ENCODE data around the gene GPR42. TPM values are rescaled to one million over a fixed set of nuclear protein-coding genes. Genes with fewer than 3 reads are reported as not detected.
A peak's percentile ranks its signal among the peaks of the same experiment; 100 is the strongest.

The GPR42 gene, protein sequence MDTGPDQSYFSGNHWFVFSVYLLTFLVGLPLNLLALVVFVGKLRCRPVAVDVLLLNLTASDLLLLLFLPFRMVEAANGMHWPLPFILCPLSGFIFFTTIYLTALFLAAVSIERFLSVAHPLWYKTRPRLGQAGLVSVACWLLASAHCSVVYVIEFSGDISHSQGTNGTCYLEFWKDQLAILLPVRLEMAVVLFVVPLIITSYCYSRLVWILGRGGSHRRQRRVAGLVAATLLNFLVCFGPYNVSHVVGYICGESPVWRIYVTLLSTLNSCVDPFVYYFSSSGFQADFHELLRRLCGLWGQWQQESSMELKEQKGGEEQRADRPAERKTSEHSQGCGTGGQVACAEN
- total RNA-seq = not detected

DNA sequence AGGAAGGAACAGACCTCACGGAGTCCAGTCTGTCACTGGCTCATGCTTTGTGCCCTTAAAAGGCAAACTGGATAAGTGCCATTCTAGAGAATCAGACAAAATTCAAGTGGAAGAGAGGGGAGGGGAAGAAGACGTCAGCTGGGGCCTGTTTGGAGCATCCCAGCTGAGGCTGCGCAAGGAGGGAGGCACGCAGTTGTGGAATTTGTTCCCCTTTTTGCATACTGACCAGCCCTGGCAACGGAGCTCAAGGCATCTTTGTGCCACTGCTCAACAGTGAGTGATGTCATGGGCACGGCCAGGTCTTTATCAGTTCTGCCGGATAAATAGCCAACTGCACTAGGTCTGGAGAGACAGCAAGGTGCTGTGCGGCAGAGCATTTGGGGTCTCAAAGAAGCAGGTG lies at the start of gene GPR42:
Gene GPR42, plus strand, starts transcription at position 347 of the 400 bp plus-strand sequence. CDS start 292 bp downstream, outside the sequence.
- DNase-seq (ENCODE audit: low spot score in 2 of 2) = peak in 1 of 2 donors; percentile 67
- TF ChIP-seq POLR2A (IDR thresholded peaks at IDR 0.05) (no peak), CTCF (IDR thresholded peaks at IDR 0.05) (no peak)
- intact Hi-C loops (cut with DNase I; ENCODE audit: low total_unique reads) = no loop called here
- no peak within 1 kb of the TSS for H3K4me3 ChIP-seq (ENCODE audit: low read depth, poor library complexity, severe bottlenecking)
- WGBS, 2 donors = 81 to 85% methylated on average over 6 to 8 of the region's 8 CpGs

GRCh38 chr19:35321291-35321690 lies 49.6 kb upstream of the GPR42 start:
- intact Hi-C loops (cut with DNase I; ENCODE audit: low total_unique reads) = no loop called here
- 87 to 91% methylated on average over 2 of the region's 2 CpGs for WGBS, 2 donors

DNA sequence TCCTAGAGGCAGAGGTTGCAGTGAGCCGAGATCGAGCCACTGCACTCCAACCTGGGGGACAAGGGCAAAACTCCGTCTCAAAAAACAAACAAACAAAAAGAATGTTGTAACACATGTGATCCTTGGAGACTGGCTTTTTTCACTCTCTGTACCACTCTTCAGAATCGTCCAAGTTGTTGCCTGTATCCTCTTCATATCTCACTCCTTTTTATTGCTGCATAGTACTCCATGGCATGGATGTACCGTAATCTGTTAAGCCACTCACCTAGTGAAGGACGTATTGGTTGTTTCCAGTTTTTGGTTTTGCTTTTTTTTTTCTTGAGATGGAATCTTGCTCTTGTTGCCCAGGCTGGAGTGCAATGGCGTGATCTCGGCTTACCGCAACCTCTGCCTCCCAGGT lies 48.9 kb upstream of the GPR42 start:
- DNase-seq (ENCODE audit: low spot score in 2 of 2) = no peak
- TF ChIP-seq POLR2A (IDR thresholded peaks at IDR 0.05) = no peak
- TF ChIP-seq CTCF (IDR thresholded peaks at IDR 0.05) = no peak
- 92 to 94% methylated on average over 9 of the region's 9 CpGs for WGBS, 2 donors
- intact Hi-C loops (cut with DNase I; ENCODE audit: low total_unique reads) = no loop called here
- no peak overlapping the region for H3K4me3 ChIP-seq (ENCODE audit: low read depth, poor library complexity, severe bottlenecking)

More at GRCh38 chr19:35321291-35321690, 49.6 kb upstream of the GPR42 start:
- DNase-seq (ENCODE audit: low spot score in 2 of 2) = no peak
- no peak overlapping the region for H3K4me3 ChIP-seq (ENCODE audit: low read depth, poor library complexity, severe bottlenecking)
- TF ChIP-seq CTCF (IDR thresholded peaks at IDR 0.05) (no peak), POLR2A (IDR thresholded peaks at IDR 0.05) (no peak)

DNA sequence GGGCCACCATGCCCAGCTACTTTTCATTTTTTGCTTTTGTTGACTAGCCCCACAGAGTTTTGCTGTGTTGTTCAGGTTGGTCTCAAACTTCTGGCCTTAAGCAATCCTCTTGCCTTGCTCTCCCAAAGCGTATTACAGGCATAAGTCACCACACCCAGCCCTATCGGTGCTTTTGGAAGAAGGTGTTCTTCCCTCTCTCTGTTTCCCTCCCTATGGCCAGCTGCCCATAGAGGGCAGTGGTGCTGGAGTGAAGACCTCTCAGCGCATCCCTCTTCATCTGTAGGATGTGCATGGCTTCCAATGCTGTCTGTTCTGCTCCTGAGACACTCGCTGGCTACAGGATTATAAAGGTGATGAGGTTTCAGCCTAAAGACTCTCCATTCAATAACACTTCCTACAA lies 43.2 kb upstream of the GPR42 start:
- H3K4me3 ChIP-seq (ENCODE audit: low read depth, poor library complexity, severe bottlenecking) = no peak overlapping the region
- no peak for DNase-seq (ENCODE audit: low spot score in 2 of 2)
- 65 to 66% methylated on average over 4 of the region's 4 CpGs for WGBS, 2 donors
- TF ChIP-seq CTCF (IDR thresholded peaks at IDR 0.05) (no peak), POLR2A (IDR thresholded peaks at IDR 0.05) (no peak)
- intact Hi-C loops (cut with DNase I; ENCODE audit: low total_unique reads) = no loop called here

DNA sequence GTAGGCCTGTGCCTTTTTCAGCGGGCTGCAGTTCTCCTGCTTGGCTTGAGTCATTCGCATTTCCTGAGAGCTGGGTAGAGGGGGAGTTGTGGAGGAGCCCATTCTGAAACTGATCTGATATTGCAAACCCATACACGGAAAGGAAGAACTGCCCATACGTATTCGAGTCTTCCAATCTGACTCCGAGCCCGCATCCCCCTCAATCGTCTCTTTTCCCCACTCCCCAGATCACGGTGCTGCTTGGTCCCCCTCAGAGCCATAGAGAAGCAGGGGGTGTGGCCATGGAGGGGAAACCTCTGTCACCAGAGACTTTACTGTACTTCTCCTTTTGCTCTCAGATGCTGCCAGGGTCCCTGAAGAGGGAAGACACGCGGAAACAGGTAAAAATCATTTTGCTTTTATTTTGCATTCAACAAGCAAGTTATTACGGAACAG lies 42.0 kb upstream of the GPR42 start, which contains the start of gene CD22:
Gene CD22, plus strand, starts transcription at position 337 of the 435 bp plus-strand sequence. CDS start 2,854 bp downstream, outside the sequence.
- intact Hi-C loops (cut with DNase I; ENCODE audit: low total_unique reads) = no loop called here
- DNase-seq (ENCODE audit: low spot score in 2 of 2) = no peak
- WGBS, 2 donors = 81 to 87% methylated on average over 12 of the region's 12 CpGs
- H3K4me3 ChIP-seq (ENCODE audit: low read depth, poor library complexity, severe bottlenecking) = no peak within 1 kb of the TSS
- TF ChIP-seq POLR2A (IDR thresholded peaks at IDR 0.05) (no peak), CTCF (IDR thresholded peaks at IDR 0.05) (no peak)
